ENCODE measurements around the gene TMPRSS11F.

DNA sequence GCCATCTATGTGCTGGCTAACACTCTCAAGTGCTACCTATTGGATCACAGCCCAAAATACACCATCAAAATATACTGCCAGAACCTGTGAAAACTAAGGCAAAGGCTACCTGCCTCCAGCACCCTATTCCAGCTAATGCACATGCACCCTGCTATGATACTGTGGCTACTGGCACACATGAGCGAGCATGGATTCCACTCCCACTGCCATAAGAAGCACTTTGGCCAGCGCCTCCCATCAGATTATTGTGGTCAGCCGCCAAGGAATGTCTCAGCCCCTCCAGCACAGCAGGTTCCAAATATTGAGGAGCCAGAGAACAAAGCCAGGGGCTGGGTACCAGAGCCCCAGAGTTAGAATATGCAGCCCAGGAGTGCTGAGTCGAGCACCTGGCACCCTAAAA, 32.5 kb upstream of the TMPRSS11F start:
- no peak for TF ChIP-seq POLR2A (IDR thresholded peaks at IDR 0.05; ENCODE audit: low read depth)
- no peak for TF ChIP-seq CTCF (IDR thresholded peaks at IDR 0.05)

All from esophagus muscularis mucosa (tissue), 3 donors.